Fibroblast of mammary gland (primary cell): Measurements from ENCODE around the gene ZNF467.

Source experiments
- DNase-seq: peaks from one replicate; pipeline ENCODE4 v3.0.0-alpha.2; 2010; ENCODE audit warnings: low read depth
- H3K4me3 ChIP-seq: 2 replicates; pipeline ENCODE4 v1.5.1; 2011; ENCODE audit warnings: low read depth, mild to moderate bottlenecking, low read length, moderate library complexity; ENCODE audit not compliant: control insufficient read depth
- CTCF ChIP-seq: conservative IDR thresholded peaks from 2 replicates; pipeline ENCODE4 v1.5.1; 2011; ENCODE audit warnings: low read depth, low read length, inconsistent platforms; ENCODE audit not compliant: control insufficient read depth, insufficient read depth

ZNF467 gene

DNA sequence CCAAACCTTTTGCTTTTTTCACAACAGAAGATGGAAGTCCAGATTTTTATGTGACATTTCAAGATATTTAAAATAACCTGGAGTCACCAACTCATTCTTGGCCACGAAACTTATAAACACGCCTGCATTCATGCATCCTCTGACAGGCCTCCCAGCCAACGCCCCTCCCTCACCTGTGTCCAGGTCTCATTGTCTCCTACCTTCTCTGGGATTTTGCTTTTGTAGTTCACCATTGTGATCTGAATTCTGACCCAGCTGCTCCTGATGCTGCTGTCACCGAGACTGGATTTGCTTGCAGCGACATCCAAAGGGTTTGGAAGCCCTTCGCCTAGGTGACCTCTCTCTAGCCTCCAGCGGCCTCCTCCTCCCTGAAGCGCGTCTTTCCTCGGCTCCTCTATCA is 10.8 kb downstream of the ZNF467 start:
- no peak for TF ChIP-seq CTCF
- no peak overlapping the region for H3K4me3 ChIP-seq
- no peak for DNase-seq

GRCh38 chr7:149762089-149762488 is 11.3 kb downstream of the ZNF467 start:
- TF ChIP-seq CTCF = no peak

DNA sequence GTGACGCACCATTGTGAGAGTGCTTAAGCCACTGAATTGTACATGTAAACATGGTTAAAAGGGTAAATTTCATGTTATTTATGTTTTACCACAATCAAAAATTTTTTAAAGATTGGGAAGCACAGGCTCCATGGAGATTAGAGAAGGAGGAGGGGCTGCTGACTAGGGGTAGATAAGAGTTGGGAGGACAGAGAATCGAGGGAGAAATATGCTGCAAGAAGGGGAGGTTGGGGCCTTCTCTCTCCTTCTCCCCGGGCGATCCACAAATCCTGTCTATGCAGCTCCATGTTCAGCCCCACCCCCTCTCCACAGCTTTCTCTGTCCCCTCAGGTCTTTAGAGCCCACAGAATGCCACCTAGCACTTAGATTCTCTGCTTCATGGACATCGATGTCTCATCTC is 12.1 kb downstream of the ZNF467 start:
- no peak overlapping the region for H3K4me3 ChIP-seq
- DNase-seq = no peak
- TF ChIP-seq CTCF = no peak

More at GRCh38 chr7:149762089-149762488, 11.3 kb downstream of the ZNF467 start:
- no peak for DNase-seq
- no peak overlapping the region for H3K4me3 ChIP-seq

DNA sequence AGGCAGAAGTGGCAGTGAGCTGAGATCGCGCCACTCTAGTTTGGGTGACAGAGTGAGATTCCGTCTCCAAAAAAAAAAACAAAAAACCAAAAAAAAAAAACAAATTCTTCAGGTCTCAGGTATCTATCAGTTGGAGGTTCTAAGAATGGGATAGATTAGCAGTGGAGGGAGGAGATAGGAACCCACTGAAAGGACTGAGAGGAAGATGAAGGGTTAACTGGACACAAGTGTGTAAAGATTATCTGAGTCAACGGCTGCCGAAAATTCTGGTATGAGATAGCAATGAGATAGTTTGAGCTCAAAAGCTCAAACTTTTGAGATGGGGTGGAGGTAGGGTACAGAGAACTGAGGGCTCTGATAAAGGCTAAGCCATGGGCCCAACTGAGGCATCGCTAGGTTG is 12.8 kb downstream of the ZNF467 start:
- DNase-seq = no peak
- no peak overlapping the region for H3K4me3 ChIP-seq
- no peak for TF ChIP-seq CTCF

DNA sequence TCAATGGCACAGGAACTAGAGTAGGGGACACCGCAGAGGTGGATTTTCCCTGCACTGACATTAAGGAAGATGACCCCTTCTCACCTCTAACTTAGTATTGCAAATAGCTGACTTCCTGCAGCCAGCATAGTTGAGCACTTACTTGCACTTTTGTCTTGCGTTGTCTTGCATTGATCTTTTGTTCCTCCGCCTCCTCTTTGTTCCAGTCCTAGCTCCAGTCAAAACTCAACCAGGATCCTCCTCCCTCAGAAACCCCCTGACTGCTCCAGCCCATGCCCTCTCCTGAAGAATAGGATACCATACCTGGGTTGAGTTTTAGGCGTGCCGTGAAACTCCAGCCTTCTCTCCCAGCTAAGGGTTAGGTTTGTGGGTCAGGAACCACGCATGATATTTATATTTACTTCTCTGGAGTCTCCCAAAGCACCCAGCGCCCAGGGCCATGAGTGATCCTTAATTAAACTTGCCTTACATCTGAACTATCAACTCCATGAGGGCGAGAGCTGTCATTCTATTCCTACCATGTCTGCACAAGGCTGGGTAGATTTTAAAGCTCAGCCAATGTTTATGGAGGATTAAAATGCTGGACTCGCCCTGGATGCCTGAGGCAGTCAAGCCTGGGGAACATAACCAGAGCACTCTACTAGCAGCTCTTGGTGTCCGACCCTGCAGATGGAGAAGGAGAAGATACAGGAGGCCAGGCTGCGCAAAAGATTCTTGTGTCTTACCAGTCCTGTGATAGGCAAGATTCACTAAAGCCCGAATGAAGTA is 14.1 kb downstream of the ZNF467 start:
- no peak for TF ChIP-seq CTCF
- no peak overlapping the region for H3K4me3 ChIP-seq
- no peak for DNase-seq

GRCh38 chr7:149753375-149754233 is 19.8 kb downstream of the ZNF467 start:
- TF ChIP-seq CTCF = peak; percentile 70
- H3K4me3 ChIP-seq = no peak overlapping the region
- DNase-seq = peak; percentile 36
